ENCODE data around the gene PEAK1. TPM values are rescaled to one million over a fixed set of nuclear protein-coding genes. Genes with fewer than 3 reads are reported as not detected.

The PEAK1 gene
- total RNA-seq, 1 experiment from 2014 or later: 58.7 TPM

GRCh38 chr15:77287385-77287784, 132.5 kb downstream of the PEAK1 start:
- Histone ChIP-seq H3K27me3 (ENCODE audit: control insufficient read depth, insufficient read depth, low read length) (no peaks in the 10 kb centered on the region), H3K4me1 (ENCODE audit: control insufficient read depth, insufficient read depth, low read length) (no peaks in the 10 kb centered on the region), H3K36me3 (ENCODE audit: control insufficient read depth, insufficient read depth, low read length) (peaks cover 4% of the 10 kb centered on the region; the same call in 1 of the 2 replicates), H3K9me3 (ENCODE audit: control insufficient read depth, insufficient read depth, low read depth, low read length) (no peaks in the 10 kb centered on the region), H3K4me3 (ENCODE audit: low read depth in 2 of 2, low read length in 2 of 2) (no peak overlapping the region), H3K27ac (ENCODE audit: low read length) (no peak overlapping the region)
- TF ChIP-seq REST (IDR thresholded peaks at IDR 0.05; ENCODE audit: insufficient read depth in 1 of 2, low read depth in 2 of 2, low read length in 1 of 2) (no peak), POLR2AphosphoS5 (IDR thresholded peaks at IDR 0.05; ENCODE audit: low read depth, low read length) (no peak), SIN3A (IDR thresholded peaks at IDR 0.05; ENCODE audit: borderline replicate concordance, insufficient read depth, low read depth, low read length) (no peak), TCF7L2 (IDR thresholded peaks at IDR 0.05; ENCODE audit: low read depth, low read length) (no peak)
- TF ChIP-seq, protein P1, sequence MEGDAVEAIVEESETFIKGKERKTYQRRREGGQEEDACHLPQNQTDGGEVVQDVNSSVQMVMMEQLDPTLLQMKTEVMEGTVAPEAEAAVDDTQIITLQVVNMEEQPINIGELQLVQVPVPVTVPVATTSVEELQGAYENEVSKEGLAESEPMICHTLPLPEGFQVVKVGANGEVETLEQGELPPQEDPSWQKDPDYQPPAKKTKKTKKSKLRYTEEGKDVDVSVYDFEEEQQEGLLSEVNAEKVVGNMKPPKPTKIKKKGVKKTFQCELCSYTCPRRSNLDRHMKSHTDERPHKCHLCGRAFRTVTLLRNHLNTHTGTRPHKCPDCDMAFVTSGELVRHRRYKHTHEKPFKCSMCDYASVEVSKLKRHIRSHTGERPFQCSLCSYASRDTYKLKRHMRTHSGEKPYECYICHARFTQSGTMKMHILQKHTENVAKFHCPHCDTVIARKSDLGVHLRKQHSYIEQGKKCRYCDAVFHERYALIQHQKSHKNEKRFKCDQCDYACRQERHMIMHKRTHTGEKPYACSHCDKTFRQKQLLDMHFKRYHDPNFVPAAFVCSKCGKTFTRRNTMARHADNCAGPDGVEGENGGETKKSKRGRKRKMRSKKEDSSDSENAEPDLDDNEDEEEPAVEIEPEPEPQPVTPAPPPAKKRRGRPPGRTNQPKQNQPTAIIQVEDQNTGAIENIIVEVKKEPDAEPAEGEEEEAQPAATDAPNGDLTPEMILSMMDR (IDR thresholded peaks at IDR 0.05): no peak
- ChIA-PET CTCF (no interaction called here), POLR2A (no interaction called here)
- intact Hi-C loops (cut with micrococcal nuclease; ENCODE audit: unreplicated experiment) (no loop called here), in situ Hi-C loops (cut with HindIII; ENCODE audit: low pct_unique_long_range_greater_than_20kb, low sequenced_read_pairs) (no loop called here)
- ATAC-seq: no peak
- no peak for DNase-seq (ENCODE audit: low read depth, low spot score)
- no TSS peak for BruUV-seq (replicated peaks)

- no peak for ATAC-seq
- in situ Hi-C loops (cut with HindIII; ENCODE audit: low pct_unique_long_range_greater_than_20kb, low sequenced_read_pairs) (no loop called here), intact Hi-C loops (cut with micrococcal nuclease; ENCODE audit: unreplicated experiment) (no loop called here)
- no peaks in the 10 kb centered on the region for H3K27me3 ChIP-seq (ENCODE audit: control insufficient read depth, insufficient read depth, low read length)
- CTCF ChIA-PET: no interaction called here
- no peak for DNase-seq (ENCODE audit: low read depth, low spot score)
- no peak overlapping the region for H3K27ac ChIP-seq (ENCODE audit: low read length)
- no peaks in the 10 kb centered on the region for H3K4me1 ChIP-seq (ENCODE audit: control insufficient read depth, insufficient read depth, low read length)
- H3K36me3 ChIP-seq (ENCODE audit: control insufficient read depth, insufficient read depth, low read length): peaks cover 4% of the 10 kb centered on the region; the same call in 1 of the 2 replicates
- TF ChIP-seq, protein P1 (IDR thresholded peaks at IDR 0.05): no peak
- TF ChIP-seq POLR2AphosphoS5 (IDR thresholded peaks at IDR 0.05; ENCODE audit: low read depth, low read length) (no peak), REST (IDR thresholded peaks at IDR 0.05; ENCODE audit: insufficient read depth in 1 of 2, low read depth in 2 of 2, low read length in 1 of 2) (no peak), TCF7L2 (IDR thresholded peaks at IDR 0.05; ENCODE audit: low read depth, low read length) (no peak), SIN3A (IDR thresholded peaks at IDR 0.05; ENCODE audit: borderline replicate concordance, insufficient read depth, low read depth, low read length) (no peak)
- no peaks in the 10 kb centered on the region for H3K9me3 ChIP-seq (ENCODE audit: control insufficient read depth, insufficient read depth, low read depth, low read length)
- POLR2A ChIA-PET: no interaction called here
- H3K4me3 ChIP-seq (ENCODE audit: low read depth in 2 of 2, low read length in 2 of 2): no peak overlapping the region
- BruUV-seq (replicated peaks): no TSS peak
Observed at GRCh38 chr15:77285057-77285997, 134.6 kb downstream of the PEAK1 start.
